SJCRH30 (cell line): ENCODE results near the gene ACTA2. TPM values are rescaled to one million over a fixed set of nuclear protein-coding genes. Genes with fewer than 3 reads are reported as not detected.

Source experiments
- DNase-seq, 2 experiments: peaks; one replicate each; pipeline ENCODE4 v3.0.0-alpha.2; 2015 to 2020
- H3K27ac ChIP-seq: fragments of 250-450 bp; sonication (Bioruptor Pico); 2 replicates; pipeline ENCODE4 v1.5.1; 2020; ENCODE audit warnings: mild to moderate bottlenecking, moderate library complexity
- H3K27me3 ChIP-seq: fragments of 250-450 bp; sonication (Bioruptor Pico); 2 replicates; pipeline ENCODE4 v1.5.1; 2020; ENCODE audit warnings: mild to moderate bottlenecking, moderate library complexity
- H3K36me3 ChIP-seq: fragments of 250-450 bp; sonication (Bioruptor Pico); 2 replicates; pipeline ENCODE4 v1.5.1; 2020; ENCODE audit warnings: mild to moderate bottlenecking, moderate library complexity
- H3K4me1 ChIP-seq: fragments of 250-450 bp; sonication (Bioruptor Pico); 2 replicates; pipeline ENCODE4 v1.5.1; 2020; ENCODE audit warnings: mild to moderate bottlenecking, moderate library complexity
- H3K4me3 ChIP-seq: fragments of 250-450 bp; sonication (Bioruptor Pico); 2 replicates; pipeline ENCODE4 v1.5.1; 2020; ENCODE audit warnings: mild to moderate bottlenecking, moderate library complexity
- H3K9me3 ChIP-seq: fragments of 250-450 bp; sonication (Bioruptor Pico); replicated peaks from 2 replicates; pipeline ENCODE4 v1.5.1; 2020; ENCODE audit warnings: mild to moderate bottlenecking, moderate library complexity
- total RNA-seq: library from RNA; depleted of rRNA; stranded (reverse); fragments of >200 nt; shearing (Covaris generic); gene quantifications from 2 replicates; pipeline ENCODE4 v1.2.3, GENCODE V29; 2014; rRNA removed

ACTA2 gene
- total RNA-seq, 1 experiment from 2014 or later = 0.95 TPM

DNA sequence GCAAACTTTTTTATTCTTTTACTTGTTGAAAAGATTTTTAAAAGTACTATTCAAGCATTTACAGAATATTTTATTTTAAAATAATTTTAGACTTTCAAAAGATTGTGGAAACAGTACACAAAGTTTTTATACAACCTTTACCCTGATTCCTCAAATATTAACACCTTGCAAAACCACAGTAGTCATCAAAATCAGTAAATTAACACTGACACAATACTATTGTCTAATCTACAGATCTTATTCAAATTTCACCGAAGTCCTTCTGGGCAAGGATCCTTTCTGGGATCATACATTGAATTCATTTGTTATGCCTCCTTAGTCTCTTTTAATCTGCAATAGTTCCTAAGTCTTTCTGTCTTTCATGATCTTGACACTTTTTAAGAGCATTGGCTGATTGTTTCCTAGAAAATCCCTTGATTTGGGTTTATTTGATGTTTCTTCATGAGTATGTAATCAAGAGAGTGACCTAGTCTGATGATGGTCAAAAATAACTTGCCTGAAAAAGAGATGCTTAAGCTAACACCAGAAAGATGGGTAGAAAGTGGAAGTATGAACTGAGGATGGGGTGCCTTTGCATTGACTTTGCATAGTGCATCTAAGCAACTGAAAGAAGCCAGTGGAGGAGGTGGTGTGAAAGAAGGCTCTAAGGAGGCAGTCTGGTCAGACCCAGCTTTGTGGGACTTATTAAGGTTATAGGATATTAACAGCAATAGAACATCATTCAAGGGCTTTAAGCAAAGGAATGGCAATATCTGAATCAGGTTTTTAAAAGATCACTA lies 62.8 kb downstream of the ACTA2 start:
- no peak overlapping the region for H3K27ac ChIP-seq
- no peak for DNase-seq
- no peaks in the 10 kb centered on the region for H3K4me1 ChIP-seq
- no peaks in the 10 kb centered on the region for H3K36me3 ChIP-seq
- H3K9me3 ChIP-seq = no peaks in the 10 kb centered on the region
- H3K27me3 ChIP-seq = no peaks in the 10 kb centered on the region
- no peak overlapping the region for H3K4me3 ChIP-seq

DNA sequence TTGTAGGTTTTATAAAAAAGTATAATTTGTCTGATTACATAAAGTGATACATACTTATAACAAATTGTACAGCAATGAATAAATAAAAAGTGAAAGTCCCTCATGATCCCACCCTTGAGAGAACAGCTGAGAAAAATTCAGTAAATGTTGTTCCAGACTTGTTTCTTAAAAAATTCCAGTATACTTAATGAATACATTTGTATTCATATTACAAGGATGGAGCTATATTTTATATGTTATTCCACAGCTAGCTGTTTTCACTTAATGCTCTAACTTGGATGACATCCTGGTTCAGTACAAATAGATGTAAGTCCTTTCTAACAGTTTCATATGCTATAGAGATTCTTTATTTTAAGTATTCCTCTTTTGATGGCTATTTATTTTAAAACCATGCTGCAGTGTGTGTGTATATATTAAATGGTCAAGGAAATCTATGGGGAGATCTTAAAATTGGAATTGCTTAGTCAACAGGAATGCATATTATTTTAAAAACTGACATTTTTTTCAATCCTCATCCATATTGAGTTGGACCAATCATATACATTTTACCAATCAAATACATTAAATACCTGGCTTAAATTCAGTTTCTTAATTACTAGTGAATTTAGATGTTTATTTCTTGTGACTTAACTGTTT lies 63.6 kb downstream of the ACTA2 start:
- no peak overlapping the region for H3K4me3 ChIP-seq
- H3K27me3 ChIP-seq = no peaks in the 10 kb centered on the region
- no peak for DNase-seq
- no peaks in the 10 kb centered on the region for H3K9me3 ChIP-seq
- H3K4me1 ChIP-seq = no peaks in the 10 kb centered on the region
- H3K27ac ChIP-seq = no peak overlapping the region
- no peaks in the 10 kb centered on the region for H3K36me3 ChIP-seq

DNA sequence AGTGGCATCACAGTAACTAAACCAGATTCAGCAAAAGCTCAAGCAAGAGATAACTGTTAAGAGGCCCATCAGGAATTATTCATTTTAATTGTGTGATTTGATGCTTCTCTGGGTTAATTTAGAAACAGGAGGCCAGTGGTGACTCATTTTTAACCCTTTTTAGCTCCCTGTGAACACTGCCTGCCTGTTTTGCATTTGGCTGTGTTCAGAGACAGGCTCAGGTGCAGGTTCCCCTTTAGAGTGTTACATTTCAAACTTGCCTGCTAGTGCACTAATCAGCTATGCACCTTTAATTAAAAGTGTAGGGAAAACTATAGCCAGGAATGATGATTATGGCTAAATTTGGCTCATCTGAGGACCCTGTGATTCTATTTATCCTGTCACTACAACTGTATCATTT lies 66.0 kb downstream of the ACTA2 start:
- Histone ChIP-seq H3K9me3 (no peaks in the 10 kb centered on the region), H3K27me3 (no peaks in the 10 kb centered on the region), H3K27ac (no peak overlapping the region), H3K4me3 (no peak overlapping the region), H3K4me1 (no peaks in the 10 kb centered on the region), H3K36me3 (no peaks in the 10 kb centered on the region)
- no peak for DNase-seq

Other genes starting within 250 kb of the ACTA2 start
- gene LIPK, start 246.5 kb downstream of the ACTA2 start, total RNA-seq = not detected in 2 replicates
- gene LIPN, start 192.8 kb downstream of the ACTA2 start, total RNA-seq = not detected in 2 replicates
- not detected in 2 replicates for gene LIPM, start 150.0 kb downstream of the ACTA2 start, total RNA-seq
- not detected in 2 replicates for gene ANKRD22, start 100.9 kb downstream of the ACTA2 start, total RNA-seq
- gene STAMBPL1, start 72.5 kb downstream of the ACTA2 start, total RNA-seq = 4.6 and 4.7 TPM in 2 replicates
- gene FAS, start 38.0 kb upstream of the ACTA2 start, total RNA-seq = 0.48 and 0.75 TPM in 2 replicates